GM20431 (cell line): Measurements from ENCODE around the gene NCAPG2.

ENCODE experiments used
- in situ Hi-C: fragments of 300-500 bp; cut with MseI, MboI; formaldehyde crosslinking; loops from one replicate; pipeline ENCODE4 v1.15.0; 2020; ENCODE audit warnings: low sequenced_read_pairs; ENCODE audit not compliant: unreplicated experiment

The NCAPG2 gene

GRCh38 chr7:158606671-158607424, 97.8 kb downstream of the NCAPG2 start:
- in situ Hi-C loops: no loop called here

DNA sequence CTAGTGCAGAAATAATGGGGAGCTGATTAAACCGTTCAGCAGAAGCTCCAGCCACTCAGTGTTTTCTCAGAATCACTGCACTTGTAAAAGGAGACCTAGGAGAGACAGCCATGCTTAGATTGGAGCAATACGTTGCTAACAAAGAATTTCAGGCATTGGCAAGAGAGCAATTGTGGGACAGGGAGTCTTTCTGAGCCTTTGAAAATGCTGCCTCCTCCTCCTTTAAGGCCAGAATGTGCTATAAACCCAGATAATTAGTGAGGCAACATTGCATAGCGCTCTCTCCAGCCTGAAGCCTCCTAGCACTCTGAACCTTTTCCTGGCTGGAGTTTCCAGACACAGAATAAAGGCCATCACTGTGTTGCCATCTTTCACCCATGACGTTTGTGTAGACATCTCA, 98.5 kb downstream of the NCAPG2 start:
- in situ Hi-C loops: no loop called here

DNA sequence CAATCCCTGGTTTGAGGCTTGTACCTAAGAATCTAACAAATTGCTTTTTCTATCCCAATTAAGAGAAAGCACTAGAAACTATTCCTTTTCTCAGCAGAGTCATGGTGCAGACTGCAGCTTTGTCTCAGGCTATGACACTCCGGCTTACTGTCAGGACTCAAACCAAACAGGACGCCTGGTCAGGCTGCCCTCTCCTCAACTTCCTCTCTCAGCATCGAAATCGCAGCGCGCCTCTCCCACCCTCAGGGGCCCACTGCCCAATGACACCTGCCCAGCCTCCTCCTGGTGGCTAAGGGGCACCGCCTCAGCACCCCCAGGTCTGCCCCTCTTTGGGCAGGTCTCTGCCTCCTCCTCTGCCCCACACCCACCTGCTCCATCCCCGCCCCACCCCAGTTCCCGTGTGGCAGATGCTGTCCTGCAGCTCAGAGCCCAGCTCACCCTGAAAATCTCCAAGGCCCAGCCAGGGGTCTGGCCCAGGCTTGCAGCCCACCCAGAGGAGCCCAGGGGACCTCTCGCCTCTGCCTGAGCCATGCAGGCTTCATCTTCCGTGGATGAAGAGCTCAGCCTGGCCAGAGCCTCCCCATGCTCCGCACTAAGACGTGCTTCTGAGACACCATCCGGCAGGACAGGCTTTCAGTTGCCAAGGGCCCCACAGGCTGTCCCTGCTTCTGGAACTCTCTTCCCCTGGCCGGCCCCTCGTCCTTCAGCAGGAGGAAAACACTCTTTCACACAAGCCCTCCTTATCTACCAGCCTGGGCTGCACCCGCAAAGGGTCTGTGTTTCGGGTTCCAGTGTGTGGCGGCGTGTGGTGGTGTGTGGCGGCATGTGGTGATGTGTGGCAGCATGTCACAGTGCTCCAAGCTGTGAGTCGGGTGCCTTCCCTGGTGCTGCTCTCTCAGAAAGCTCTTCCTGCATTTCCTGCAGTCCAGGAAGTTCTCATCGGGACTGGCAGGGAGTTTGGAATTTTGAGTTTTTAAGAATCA, 100.5 kb downstream of the NCAPG2 start:
- in situ Hi-C loops: no loop called here

- in situ Hi-C loops: no loop called here
Observed at GRCh38 chr7:158602905-158603772, 101.5 kb downstream of the NCAPG2 start.

DNA sequence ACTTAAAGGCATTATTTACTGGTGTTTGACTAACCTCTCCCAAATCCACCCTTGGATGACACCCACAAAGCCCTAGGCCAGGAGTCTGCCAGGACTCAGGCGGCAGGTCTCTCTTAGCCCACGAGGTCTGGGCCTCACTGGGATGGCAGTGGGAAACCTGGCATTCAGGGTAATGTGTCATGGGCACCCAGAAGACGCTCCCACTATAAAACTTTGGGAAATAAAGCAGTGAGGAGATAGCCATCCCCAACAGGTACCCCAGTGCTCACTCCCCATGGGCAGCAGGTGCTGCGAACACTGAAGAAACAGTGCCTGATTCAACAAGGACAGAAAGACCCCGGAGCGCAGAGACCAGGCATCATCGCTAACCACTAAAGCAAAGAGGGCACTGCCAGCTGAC, 102.6 kb downstream of the NCAPG2 start:
- in situ Hi-C loops: no loop called here

DNA sequence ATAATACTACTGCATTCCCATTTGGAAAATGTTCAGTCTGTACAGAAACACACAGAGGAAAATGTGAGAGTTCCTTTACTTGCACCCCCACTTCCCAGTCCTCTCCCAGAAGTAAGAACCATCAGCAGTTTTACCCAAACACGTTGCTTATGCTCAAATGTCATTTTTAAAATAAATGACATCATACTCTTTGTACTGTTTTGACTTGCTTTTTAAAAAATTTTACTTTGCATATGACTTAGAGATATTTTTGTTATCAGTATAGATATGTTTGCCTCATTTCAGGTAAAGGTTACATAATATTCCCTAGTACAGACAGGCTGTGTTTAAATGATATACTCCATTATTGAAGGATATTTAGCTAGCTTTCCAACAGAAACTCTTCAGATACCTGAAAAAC, 103.5 kb downstream of the NCAPG2 start:
- in situ Hi-C loops: no loop called here

- in situ Hi-C loops: no loop called here
Observed at GRCh38 chr7:158596745-158597144, 107.9 kb downstream of the NCAPG2 start.

DNA sequence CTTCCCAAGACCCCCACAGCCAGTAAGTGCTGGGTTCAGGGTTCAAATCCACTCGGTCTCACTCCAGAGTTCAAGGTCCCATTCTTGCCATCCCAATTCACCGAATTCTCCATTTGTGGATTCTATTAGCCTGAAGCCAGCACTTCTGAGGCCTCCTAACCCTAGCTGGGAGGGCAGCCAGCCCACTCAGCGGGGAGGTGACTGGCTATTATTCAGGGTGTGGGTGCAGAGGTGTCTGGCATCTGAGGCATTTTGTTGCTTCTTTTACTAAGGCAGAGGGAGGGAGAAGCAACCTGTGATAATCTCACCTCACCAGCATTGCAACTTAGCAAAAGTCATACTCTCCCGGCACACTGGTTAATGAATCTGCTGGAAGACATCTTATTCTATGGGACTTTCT, 108.3 kb downstream of the NCAPG2 start:
- in situ Hi-C loops: no loop called here

GRCh38 chr7:158595068-158595467, 109.5 kb downstream of the NCAPG2 start:
- in situ Hi-C loops: no loop called here

DNA sequence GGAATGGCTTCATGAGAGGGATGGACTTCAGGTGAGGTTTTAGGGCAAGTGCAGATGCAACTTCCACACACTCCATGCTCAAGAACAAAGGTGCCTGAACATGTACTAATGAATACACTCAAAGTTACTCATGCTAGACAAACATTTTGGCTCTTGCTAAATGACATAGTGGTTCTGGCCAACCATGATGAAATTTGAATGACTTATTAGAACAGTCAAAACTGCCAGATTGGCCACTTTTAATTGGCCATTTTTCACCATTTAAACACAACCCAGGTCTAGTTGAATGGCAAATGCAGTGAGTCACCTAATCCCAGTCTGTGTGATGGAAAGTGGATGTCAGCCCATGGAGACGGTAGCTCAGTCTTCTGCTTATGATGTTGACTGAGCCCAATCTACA, 112.1 kb downstream of the NCAPG2 start:
- in situ Hi-C loops: no loop called here

DNA sequence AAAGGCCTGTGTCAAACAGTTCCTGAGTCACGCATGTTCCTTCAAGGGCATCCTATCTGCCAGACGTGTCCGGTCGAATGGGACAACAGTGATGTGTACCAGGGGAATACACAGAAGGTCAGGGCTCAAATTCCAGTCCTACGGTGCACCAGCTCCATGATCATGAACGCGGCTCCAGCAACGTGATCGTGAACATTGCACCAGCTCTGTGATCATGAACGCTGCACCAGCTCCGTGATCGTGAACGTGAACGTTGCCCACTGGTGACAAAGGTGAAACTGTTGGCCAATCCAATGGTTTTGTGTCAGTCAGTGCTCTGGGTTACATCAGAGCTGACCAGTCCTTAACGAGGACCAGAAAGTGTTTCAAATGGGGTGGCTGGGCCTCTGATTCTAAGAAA, 112.7 kb downstream of the NCAPG2 start:
- in situ Hi-C loops: no loop called here

- in situ Hi-C loops: no loop called here
Observed at GRCh38 chr7:158590181-158590530, 114.4 kb downstream of the NCAPG2 start.

DNA sequence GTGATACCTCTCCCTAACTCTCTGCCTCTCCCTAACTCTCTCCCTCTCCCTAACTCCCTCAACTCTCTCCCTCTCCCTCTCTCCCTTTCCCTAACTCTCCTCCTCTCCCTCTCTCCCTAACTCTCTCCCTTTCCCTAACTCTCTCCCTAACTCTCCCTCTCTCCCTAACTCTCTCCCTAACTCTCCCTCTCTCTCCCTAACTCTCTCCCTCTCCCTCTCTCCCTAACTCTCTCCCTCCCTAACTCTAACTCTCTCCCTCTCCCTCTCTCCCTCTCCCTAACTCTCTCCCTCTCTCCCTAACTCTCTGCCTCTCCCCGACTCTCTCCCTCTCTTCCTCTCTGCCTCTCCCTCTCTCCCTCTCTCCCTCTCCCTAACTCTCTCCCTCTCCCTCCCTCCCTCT, 115.0 kb downstream of the NCAPG2 start:
- in situ Hi-C loops: no loop called here

GRCh38 chr7:158588878-158589442, 115.6 kb downstream of the NCAPG2 start:
- in situ Hi-C loops: no loop called here

GRCh38 chr7:158588085-158588877, 116.3 kb downstream of the NCAPG2 start:
- in situ Hi-C loops: no loop called here

DNA sequence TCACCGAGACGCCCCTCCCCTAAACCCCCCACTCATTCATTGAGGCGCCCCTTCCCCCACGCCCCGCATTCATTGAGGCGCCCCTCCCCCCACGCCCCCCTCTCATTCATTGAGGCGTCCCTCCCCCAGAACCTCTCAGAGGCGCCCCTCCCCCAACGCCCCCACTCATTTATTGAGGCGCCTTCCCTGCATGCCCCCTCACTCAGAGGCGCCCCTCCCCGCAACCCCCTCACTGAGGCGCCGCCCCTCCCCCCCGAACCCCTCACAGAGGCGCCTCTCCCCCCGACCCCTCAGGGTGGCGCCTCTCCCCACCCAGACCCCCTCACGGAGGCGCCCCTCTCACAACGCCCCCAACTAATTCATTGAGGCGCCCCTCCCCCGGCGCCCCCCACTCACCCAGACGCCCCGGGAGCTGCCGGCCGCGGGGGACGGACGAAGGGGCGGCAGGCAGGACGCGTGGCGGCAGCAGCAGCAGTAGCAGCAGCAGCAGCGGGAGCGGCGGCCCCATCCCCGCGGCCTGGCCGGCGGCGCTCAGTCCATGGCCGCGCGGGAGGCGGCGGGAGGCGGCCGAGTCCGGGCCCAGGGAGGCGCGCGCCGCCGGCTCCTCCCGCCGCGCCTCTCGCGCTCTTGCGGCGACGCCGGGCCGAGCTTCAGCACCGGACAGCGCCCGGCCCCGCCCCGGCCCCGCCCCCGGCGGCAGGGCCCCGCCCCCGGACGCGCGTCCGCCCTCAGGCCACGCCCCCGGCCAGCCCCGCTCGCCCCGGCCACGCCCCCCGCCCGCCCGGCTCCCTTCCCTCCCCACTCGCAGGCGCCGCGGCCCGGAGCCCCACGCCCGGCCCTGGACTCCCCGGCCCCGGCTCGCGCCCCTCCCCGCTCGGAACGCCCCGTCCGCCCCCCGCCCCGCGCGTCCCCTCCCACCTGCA, 117.2 kb downstream of the NCAPG2 start, which contains the start of gene PTPRN2:
Gene PTPRN2 (minus strand): TSS at position 662 of the 923 bp plus-strand sequence.
- in situ Hi-C loops: no loop called here

DNA sequence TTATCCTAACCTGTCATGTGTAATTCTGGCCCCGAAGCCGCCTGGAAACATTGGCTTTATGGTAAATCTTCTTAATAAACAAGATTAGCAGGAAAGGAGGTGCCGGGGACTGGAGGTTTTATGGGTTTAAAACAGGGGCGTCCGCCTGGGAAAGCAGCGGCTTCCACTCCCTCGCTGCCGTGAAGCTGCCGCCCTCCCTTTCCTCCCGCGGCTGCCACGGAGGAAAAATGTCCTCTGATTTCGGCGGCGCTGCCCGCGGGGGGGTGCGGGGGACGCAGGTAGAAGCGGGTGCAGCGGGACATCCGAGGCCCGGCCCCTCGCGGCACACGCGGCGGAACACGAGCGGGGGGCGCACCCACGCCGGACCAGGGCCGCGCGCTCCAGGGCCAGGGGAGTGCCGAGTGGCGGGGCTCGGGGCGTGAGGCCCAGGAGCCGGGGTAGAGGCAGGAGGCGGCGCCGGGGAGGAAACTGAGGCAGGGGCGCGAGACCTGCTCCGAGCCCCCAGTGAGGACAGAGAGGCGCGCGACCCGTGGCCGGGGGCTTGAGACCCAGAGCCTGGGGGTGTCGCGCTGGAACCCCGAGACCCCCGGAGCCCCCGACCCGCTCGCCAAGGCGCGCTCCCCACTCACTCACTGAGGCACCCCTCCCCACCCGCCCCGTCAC, 118.0 kb downstream of the NCAPG2 start:
- in situ Hi-C loops: no loop called here
